ENCODE data around the gene TP63.

TP63 gene

GRCh38 chr3:189677667-189678066 lies 46.5 kb downstream of the TP63 start:
- in situ Hi-C loops (cut with HindIII; ENCODE audit: low sequenced_read_pairs): no loop called here

GRCh38 chr3:189680723-189681122 lies 49.5 kb downstream of the TP63 start:
- in situ Hi-C loops (cut with HindIII; ENCODE audit: low sequenced_read_pairs): no loop called here

GRCh38 chr3:189683546-189684255 lies 52.5 kb downstream of the TP63 start:
- in situ Hi-C loops (cut with HindIII; ENCODE audit: low sequenced_read_pairs): no loop called here

DNA sequence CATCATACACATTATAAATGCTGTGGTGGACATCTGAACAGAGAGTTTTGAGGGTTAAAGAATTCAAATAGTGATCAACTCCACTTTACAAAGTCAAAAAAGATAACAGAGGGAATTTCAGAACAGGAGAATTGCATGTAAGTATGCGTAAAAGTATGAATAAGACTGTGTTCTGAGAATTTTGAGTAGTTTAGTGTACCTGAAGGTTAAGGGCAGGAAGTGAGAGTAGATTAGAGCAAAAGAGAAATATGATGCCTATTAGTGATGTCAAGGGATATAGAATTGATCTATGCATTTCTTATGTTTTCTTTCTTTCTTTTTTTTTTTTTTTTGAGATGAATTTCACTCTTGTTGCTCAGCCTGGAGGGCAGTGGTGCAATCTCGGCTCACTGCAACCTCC lies 53.1 kb downstream of the TP63 start:
- in situ Hi-C loops (cut with HindIII; ENCODE audit: low sequenced_read_pairs): no loop called here

DNA sequence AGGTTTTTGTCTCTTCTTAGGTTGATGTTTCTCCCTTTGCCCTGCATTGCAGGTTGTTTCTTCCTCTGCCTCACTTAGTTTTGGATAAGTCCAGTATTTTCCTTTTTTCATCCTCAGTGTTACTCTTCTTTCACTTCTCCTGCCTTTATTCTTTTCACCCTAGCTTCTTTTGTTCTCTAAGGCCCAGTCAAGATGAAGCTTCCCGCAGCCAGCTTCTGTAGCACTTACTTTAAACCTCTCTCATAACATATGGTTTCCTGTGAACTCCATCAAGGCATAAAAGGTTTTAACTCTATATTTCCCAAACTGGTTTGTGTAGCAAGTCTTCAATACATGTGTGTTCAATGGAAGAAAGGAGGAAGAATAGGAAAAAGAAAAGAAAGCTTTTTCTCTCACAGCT lies 54.1 kb downstream of the TP63 start:
- in situ Hi-C loops (cut with HindIII; ENCODE audit: low sequenced_read_pairs): no loop called here

- in situ Hi-C loops (cut with HindIII; ENCODE audit: low sequenced_read_pairs): no loop called here
Observed at GRCh38 chr3:189685860-189686259, 54.7 kb downstream of the TP63 start.

DNA sequence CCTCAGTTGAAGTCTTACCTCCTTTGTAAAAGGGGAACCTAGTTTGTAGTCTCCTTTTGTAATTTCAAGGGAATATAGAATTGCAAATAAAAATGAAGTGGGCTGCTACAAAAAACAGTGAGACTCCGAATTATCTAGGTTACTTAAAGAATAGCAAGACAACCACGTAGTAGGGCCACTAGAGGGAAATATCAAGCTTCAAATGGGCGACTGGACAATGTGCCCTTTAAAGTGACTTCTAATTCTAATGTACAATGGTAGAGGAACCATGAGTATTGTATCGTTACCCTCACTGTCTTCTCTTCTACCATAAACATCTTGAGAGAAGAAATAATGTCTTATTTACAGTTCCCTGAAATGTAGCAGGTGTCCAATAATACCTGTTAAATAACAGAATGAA lies 56.3 kb downstream of the TP63 start:
- in situ Hi-C loops (cut with HindIII; ENCODE audit: low sequenced_read_pairs): no loop called here

DNA sequence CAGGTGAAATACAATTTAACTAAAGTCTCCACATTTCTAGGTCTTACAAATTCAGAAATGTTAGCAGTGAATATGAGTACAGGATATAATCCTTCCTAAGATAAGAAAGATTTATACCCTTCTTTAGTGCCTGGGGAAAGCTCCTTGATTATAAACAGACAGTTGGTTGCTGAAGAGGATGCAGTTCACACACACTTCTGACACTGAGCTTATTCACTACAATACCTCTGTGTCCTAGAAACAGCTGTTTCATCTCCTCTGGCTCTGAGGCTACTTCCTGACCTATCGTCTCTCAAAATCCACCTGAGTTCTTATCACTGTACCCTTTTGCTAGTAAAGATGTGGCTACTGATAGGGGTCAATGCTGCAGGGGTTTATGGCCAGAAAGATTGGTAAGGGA lies 57.1 kb downstream of the TP63 start:
- in situ Hi-C loops (cut with HindIII; ENCODE audit: low sequenced_read_pairs): no loop called here

GRCh38 chr3:189689625-189690024 lies 58.4 kb downstream of the TP63 start:
- in situ Hi-C loops (cut with HindIII; ENCODE audit: low sequenced_read_pairs): no loop called here

DNA sequence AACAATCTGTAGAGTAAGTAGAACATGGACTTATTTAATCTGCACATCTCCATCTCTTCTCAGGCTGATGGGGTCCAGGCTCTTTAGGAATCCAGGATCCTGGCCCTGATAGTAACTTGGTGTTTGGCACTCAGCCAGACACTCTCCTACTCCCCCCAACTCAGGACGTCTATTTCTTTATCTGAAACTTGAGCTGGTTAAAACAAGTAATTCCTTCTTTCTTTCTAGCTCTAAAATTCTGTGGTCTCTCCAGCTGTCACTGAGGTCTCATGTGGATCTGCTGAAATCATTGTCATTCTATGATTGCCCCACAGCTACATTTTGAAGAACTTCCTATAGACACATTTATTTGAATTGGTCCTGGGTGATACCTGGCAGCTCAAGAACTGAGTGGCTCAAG lies 59.0 kb downstream of the TP63 start:
- in situ Hi-C loops (cut with HindIII; ENCODE audit: low sequenced_read_pairs): no loop called here

- in situ Hi-C loops (cut with HindIII; ENCODE audit: low sequenced_read_pairs): no loop called here
Observed at GRCh38 chr3:189690672-189691071, 59.5 kb downstream of the TP63 start.

- in situ Hi-C loops (cut with HindIII; ENCODE audit: low sequenced_read_pairs): no loop called here
Observed at GRCh38 chr3:189695400-189695799, 64.2 kb downstream of the TP63 start.

DNA sequence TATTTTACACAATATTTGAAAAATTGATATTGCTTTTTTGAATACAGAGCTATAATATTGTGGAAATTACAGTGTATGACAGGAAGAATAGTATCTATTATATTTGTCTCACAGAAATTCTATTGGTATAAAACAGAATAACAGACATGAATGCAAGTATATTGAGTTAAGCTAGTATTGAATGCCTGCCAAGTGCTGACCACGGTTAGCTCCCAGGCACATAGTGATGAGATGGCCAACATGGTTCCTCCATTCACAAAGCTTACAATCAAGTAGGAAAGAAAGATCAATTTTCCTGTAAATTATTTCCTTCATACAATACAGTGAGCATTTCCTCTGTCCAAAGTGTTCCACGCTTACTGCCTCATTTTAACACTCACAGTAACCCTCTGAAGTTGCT lies 67.6 kb downstream of the TP63 start:
- in situ Hi-C loops (cut with HindIII; ENCODE audit: low sequenced_read_pairs): no loop called here

GRCh38 chr3:189699885-189700284 lies 68.7 kb downstream of the TP63 start:
- in situ Hi-C loops (cut with HindIII; ENCODE audit: low sequenced_read_pairs): no loop called here

DNA sequence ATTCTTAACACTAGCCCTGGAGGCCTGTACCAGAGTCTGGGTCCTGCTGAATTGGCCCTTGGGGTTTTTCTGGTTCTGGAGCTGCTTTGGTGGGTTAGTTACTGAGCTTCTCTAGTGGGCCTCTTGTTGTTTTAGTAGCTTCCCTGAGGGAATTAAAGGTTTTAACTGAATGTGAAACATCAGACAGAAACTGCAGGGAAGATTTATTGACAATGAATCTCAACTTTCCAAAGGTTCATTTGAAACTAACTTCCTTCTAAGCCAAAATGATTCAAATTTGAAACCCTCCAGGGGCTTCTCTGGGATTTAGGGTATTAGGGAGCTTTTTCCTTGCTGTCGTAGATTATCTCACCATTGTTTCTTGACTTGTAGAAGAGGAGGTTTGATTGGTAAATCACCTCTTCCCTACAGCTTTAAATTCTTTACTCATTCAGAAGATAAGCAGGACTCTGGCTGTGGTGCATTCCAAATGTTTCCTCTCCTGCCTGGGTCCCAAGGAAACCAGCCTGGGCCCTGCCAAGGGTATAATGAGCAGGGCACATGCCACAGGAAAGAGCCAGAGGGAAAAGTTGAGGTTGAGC lies 71.0 kb downstream of the TP63 start:
- in situ Hi-C loops (cut with HindIII; ENCODE audit: low sequenced_read_pairs): no loop called here

GRCh38 chr3:189703865-189704264 lies 72.7 kb downstream of the TP63 start:
- in situ Hi-C loops (cut with HindIII; ENCODE audit: low sequenced_read_pairs): no loop called here

DNA sequence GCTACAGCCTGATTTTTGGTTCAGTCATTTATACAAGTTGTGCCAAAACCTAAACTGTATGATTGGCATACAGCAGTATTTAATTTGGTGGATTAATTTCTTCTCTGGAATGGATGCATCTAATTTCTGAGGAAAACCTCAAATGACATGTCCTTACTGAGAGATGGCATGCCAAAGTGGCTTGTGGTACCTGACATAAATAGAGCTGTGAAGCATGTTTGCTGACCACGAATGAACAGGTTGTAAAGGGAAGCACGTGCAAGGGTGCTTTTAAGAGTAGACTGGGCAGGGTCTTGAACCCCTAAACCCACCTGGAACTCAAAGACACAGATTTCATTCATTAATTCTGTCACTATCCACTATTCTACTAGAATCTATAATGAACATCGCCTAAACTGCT lies 77.2 kb downstream of the TP63 start:
- in situ Hi-C loops (cut with HindIII; ENCODE audit: low sequenced_read_pairs): no loop called here

DNA sequence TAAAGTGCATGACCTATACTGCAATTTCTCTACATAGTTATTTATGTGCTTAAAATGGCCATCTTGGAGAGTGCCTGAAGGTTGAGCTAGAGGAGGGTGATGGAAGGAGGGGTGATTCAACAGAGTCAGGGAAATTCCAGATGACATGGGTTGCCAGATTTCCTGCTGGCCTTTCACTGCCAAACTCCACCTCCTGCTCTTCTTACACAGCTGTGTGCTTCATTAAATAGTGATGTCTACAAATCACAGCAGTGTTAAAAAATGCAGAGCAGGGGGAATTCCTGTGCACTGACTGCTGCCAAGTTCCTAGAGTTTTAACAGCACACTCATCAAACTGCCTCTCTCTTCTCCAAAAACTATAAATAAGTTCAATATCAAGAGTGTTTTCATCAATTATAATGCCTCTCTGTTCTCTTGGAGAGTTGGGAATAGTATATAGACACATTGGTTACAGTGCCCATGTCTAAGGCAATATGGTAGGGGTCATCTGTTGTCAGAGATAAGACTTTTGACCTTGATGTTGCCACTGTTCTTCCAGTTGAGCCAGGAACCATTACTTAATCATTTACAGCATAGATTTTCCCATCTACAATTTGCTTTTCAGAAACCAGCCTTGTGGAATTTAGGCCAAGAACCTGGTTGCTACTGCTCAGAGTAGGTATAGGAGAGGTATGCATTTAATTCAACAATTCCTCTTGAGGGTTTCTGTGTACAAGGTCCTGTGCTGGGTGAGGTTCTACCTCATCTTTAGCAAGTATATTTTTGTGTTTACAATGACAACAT lies 79.6 kb downstream of the TP63 start:
- in situ Hi-C loops (cut with HindIII; ENCODE audit: low sequenced_read_pairs): no loop called here

GRCh38 chr3:189712906-189713483 lies 81.8 kb downstream of the TP63 start:
- in situ Hi-C loops (cut with HindIII; ENCODE audit: low sequenced_read_pairs): no loop called here

DNA sequence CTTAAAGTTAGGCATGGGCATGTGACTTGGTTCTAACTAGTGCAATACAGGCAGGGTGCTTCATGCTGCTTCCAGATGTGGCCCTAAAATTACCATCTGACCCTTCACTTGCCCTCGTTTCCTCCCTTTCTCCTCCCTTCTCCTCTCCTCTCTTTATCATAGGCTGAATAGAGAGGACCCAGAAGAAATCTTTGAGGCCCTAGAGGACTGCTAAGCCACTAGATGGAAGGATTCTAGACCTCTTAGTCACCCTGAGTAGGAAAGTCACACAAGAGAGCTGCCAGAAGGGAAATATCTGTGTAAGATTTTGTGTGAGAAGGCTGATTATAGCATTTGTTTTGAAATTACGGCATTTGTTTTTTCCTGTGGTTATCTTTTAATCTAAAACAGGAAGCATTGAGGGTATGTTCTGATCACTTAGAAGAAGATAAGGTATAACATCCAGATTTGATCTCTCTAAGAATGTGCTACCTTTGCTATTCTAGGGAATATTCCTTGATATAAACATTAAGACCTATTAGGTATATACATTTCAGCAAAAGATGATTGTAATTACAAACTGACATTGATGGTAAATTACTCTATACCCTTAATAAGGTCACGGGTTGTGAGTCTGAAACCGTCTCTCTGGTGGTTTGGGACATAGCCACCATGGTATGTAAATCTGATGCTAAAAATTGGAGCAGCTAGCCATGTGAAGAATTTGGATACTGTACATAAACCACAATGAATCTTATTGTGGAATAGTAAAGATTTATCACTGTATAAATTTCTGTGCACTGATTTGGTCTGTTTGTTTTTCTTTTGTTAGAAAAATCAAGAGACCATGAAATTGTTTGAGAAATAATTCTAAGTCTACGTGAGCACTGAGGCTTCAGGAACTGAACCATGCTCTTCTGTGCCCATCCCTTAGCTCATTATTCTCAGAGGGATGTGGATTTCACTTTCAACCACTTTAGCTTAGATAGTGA lies 84.1 kb downstream of the TP63 start:
- in situ Hi-C loops (cut with HindIII; ENCODE audit: low sequenced_read_pairs): no loop called here

DNA sequence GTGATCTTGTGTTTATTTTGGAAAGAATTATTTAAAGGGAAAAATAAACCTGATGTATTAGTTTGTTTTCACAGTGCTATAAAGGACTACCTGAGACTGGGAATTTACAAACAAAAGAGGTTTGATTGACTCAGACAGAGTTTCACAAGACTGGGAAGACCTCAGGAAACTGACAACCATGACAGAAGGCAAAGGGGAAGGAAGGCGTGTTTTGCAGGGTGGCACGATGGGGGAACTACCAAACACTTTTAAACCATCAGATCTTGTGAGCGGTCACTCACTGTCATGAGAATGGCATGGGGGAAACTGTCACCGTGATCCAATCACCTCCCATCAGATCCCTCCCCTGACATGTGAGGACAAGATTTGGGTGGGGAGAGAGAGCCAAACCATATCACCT lies 87.0 kb downstream of the TP63 start:
- in situ Hi-C loops (cut with HindIII; ENCODE audit: low sequenced_read_pairs): no loop called here
